ENCODE measurements around the gene KCNJ18.
"Not testable (repeated sequence)": the region's sequence is repeated elsewhere in the genome, so short reads cannot be mapped to it uniquely, and the experiment has no call there.

Gene KCNJ18

GRCh38 chr17:21685061-21685795 is 7.1 kb upstream of the KCNJ18 start:
- DNase-seq (ENCODE audit: low read depth in 2 of 2): not testable (repeated sequence)

- DNase-seq (ENCODE audit: low read depth in 2 of 2): no peak
These were observed 5.9 kb upstream of the KCNJ18 start for GRCh38 chr17:21686165-21687015.

- DNase-seq (ENCODE audit: low read depth in 2 of 2): no peak
These were observed 5.0 kb upstream of the KCNJ18 start for GRCh38 chr17:21687136-21687953.

- no peak for DNase-seq (ENCODE audit: low read depth in 2 of 2)
These were observed 3.9 kb upstream of the KCNJ18 start for GRCh38 chr17:21688293-21688949.

GRCh38 chr17:21689604-21690003 is 2.7 kb upstream of the KCNJ18 start:
- no peak for DNase-seq (ENCODE audit: low read depth in 2 of 2)

GRCh38 chr17:21690811-21691210 is 1.5 kb upstream of the KCNJ18 start:
- not testable (repeated sequence) for DNase-seq (ENCODE audit: low read depth in 2 of 2)

GRCh38 chr17:21691481-21691880 is 842 bp upstream of the KCNJ18 start:
- DNase-seq (ENCODE audit: low read depth in 2 of 2): not testable (repeated sequence)

- not testable (repeated sequence) for DNase-seq (ENCODE audit: low read depth in 2 of 2)
These were observed 362 bp downstream of the KCNJ18 start for GRCh38 chr17:21692704-21693065.

- DNase-seq (ENCODE audit: low read depth in 2 of 2): not testable (repeated sequence)
These were observed 1.1 kb downstream of the KCNJ18 start for GRCh38 chr17:21693391-21693796.

GRCh38 chr17:21693937-21694336 is 1.6 kb downstream of the KCNJ18 start:
- DNase-seq (ENCODE audit: low read depth in 2 of 2): not testable (repeated sequence)

- DNase-seq (ENCODE audit: low read depth in 2 of 2): not testable (repeated sequence)
These were observed 3.9 kb downstream of the KCNJ18 start for GRCh38 chr17:21696227-21696626.

GRCh38 chr17:21696842-21697507 is 4.7 kb downstream of the KCNJ18 start:
- not testable (repeated sequence) for DNase-seq (ENCODE audit: low read depth in 2 of 2)

GRCh38 chr17:21697508-21697860 is 5.2 kb downstream of the KCNJ18 start:
- DNase-seq (ENCODE audit: low read depth in 2 of 2): not testable (repeated sequence)

GRCh38 chr17:21698437-21699075 is 6.2 kb downstream of the KCNJ18 start:
- DNase-seq (ENCODE audit: low read depth in 2 of 2): not testable (repeated sequence)

- DNase-seq (ENCODE audit: low read depth in 2 of 2): not testable (repeated sequence)
These were observed 6.8 kb downstream of the KCNJ18 start for GRCh38 chr17:21699124-21699523.

- DNase-seq (ENCODE audit: low read depth in 2 of 2): not testable (repeated sequence)
These were observed 7.4 kb downstream of the KCNJ18 start for GRCh38 chr17:21699573-21700236.

- not testable (repeated sequence) for DNase-seq (ENCODE audit: low read depth in 2 of 2)
These were observed 8.8 kb downstream of the KCNJ18 start for GRCh38 chr17:21701090-21701489.

- DNase-seq (ENCODE audit: low read depth in 2 of 2): not testable (repeated sequence)
These were observed 9.7 kb downstream of the KCNJ18 start for GRCh38 chr17:21702029-21702428.

- not testable (repeated sequence) for DNase-seq (ENCODE audit: low read depth in 2 of 2)
These were observed 10.2 kb downstream of the KCNJ18 start for GRCh38 chr17:21702521-21702920.
